GM12874 (cell line): ENCODE data around the gene TCF20.

Source experiments
- TF ChIP-seq, protein P1 (sequence below): IDR thresholded peaks from 2 replicates; pipeline ENCODE4 v1.5.1; 2011; ENCODE audit warnings: low read depth, mild to moderate bottlenecking, control low read depth, low read length, moderate library complexity; ENCODE audit not compliant: insufficient read depth

TCF20 gene

DNA sequence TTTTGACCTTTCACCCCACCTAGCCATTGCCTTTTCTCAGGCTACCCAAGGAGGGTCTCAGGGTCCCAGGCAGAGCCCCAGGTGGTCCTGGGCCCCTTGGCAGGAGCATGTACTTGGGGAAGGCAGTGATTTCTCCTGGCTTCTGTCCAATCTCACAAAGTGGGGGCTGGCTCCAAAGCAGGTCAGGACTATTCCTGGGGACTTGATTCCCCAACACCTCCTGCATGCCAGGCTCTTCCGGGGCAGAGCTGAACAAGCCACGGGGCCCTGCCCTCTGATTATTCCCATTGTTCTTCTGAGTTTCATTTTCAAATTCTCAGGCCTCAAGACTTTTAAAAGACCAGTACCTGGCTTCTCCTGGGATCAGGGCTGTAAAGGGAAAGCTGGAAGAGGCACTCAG is 1.5 kb upstream of the TCF20 start:
- TF ChIP-seq, protein P1, sequence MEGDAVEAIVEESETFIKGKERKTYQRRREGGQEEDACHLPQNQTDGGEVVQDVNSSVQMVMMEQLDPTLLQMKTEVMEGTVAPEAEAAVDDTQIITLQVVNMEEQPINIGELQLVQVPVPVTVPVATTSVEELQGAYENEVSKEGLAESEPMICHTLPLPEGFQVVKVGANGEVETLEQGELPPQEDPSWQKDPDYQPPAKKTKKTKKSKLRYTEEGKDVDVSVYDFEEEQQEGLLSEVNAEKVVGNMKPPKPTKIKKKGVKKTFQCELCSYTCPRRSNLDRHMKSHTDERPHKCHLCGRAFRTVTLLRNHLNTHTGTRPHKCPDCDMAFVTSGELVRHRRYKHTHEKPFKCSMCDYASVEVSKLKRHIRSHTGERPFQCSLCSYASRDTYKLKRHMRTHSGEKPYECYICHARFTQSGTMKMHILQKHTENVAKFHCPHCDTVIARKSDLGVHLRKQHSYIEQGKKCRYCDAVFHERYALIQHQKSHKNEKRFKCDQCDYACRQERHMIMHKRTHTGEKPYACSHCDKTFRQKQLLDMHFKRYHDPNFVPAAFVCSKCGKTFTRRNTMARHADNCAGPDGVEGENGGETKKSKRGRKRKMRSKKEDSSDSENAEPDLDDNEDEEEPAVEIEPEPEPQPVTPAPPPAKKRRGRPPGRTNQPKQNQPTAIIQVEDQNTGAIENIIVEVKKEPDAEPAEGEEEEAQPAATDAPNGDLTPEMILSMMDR, result no peak

DNA sequence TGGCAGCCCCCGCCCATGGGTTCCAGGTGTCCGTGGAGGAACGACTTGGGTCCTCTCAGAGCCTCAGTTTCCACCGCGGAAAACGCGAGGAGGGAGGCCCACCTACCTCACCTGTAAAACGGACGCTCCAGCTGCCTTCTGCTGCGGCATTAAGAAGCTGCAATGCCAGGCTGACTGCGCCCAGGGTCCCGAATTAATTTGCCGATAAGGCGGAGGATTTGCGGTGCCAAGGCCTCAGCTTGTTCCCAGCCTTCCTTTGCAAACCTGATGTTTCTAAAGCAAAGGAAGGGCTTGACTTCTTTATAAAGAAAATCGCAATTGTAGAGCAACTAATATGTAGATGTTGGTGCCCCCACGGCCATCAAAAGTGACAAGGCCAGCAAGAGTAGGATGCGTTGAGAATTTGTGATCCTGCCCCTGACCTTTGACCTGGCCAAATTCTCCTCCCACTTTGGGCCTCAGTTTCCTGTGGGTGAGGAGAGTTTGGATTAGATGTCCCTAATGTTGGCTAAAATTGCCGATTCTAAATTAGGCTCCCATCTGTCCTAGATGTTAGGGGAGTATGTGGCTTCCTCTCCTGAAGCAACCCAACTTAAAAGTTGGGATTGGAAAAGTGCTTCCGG is 849 bp upstream of the TCF20 start:
- TF ChIP-seq, protein P1, result no peak

DNA sequence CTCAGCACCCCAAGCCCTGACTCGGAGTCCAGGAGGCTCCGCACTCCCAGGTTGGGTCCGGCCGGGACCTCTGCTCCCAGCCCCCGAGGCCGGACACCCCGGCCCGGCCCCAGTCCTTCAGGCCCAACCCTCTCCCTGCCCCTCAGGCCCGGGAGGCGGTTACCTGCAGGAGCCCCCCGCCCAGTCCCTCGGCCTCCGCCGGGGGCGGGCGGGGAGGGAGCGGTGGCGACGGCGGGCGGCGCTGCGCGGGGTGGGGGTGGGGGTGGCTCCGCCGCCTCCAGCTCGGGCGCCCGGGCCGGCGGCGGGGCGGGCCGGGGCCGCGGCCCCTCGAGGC is 310 bp downstream of the TCF20 start:
- TF ChIP-seq, protein P1, result no peak

DNA sequence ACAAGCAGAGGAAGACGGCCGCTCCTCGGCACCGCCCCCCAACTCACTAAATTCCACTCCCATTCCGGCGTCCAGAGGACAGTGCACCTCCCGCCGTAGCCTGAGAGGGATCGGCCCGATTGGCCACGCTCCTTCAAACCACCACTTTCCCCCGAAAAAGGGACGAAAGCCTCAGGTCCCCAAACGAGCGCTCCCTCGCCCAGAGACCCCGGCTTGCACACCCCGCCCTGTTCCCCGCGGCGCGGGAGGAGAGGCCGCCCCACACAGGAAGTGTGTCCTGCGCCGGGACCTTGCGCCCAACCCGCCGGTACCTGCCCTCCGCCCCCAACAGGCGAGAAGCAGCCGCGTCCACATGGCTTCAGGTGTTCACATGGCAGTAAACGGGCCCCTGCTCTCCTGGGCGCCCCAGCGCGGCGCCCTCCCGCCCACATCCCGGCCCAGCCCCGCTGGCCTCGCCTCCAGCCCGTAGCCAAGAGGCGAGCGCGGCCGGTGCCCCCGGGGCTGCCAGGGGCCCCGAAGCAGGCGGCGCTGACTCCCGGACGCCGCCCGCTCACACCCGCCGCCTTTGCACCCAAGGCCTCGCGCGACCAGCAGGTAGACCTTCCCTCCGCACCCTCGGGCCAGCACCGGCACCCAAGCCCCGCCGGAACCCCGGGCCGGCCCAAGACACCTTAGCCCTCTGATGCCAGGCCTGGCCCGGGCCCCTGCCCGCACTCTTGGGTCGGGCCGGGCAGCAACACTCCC is 849 bp downstream of the TCF20 start:
- TF ChIP-seq, protein P1, result peak; percentile 34

DNA sequence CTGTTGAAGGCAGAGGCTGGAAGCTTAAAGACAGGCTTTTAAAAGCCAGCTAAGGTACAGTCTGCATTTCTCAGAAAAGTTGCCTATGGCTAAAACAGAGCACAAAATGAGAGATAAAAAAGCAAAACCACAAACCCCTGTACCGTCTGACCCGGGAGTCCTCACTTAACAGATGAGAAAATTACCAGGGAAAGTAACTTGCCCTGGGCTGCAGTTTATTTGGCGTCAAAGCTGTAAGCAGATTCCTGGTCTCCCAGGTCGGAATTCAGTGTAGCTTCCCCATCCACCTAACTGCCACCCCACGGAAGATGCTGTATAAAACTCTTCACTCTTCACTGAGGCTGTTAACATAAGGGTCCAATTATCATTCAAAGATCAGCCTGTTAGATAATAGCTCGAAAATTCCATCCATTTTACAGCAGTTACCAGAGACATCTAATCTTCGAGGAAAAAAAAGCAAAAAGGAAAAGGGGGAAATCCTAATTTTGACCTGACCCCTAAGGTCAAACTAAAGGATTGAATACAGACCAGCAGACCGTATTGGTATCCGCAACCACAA is 1.5 kb downstream of the TCF20 start:
- TF ChIP-seq, protein P1, result no peak

DNA sequence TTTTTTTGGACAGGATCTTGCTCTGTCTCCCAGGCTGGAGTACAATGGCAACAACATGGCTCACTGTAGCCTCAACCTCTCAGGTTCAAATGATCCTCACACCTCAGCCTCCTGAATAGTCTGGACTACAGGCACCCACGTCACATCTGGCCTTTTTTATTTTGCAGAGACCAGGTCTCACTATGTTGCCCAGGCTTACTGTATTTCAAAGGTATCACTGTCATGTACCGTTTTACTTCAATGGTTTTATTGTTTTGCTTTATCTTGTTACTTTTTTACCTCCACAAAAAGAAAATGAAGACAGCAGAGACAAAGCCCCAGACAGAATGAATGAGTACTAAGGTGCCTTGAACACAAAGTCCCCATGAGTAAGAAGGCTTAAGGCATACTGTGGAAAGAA is 5.1 kb downstream of the TCF20 start:
- TF ChIP-seq, protein P1, result no peak

DNA sequence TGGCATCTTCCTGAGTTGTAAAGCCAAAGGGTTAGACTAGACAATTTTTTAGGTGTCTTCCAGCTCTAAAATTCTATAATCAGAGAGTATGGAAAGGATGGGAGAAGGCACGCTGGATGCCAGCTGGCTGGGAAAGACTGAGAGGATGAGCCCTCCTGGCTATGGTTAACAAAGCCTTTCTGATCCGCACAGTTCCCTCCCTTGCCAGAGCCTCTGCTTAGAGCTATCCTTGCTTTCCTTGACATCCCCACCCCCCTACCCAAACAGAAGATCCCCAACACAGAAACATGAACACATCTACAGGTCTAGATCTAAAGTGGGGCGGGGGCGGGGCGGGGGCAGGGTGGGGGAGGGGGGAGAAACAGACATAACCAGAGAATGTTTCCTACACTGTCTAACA is 6.5 kb downstream of the TCF20 start:
- TF ChIP-seq, protein P1, result no peak
